ENCODE measurements around the gene SIL1. TPM values are rescaled to one million over a fixed set of nuclear protein-coding genes. Genes with fewer than 3 reads are reported as not detected.

Gene SIL1
- total and polyA plus RNA-seq, 7 donors = 7.8 to 60.8 (median 33.0) TPM

DNA sequence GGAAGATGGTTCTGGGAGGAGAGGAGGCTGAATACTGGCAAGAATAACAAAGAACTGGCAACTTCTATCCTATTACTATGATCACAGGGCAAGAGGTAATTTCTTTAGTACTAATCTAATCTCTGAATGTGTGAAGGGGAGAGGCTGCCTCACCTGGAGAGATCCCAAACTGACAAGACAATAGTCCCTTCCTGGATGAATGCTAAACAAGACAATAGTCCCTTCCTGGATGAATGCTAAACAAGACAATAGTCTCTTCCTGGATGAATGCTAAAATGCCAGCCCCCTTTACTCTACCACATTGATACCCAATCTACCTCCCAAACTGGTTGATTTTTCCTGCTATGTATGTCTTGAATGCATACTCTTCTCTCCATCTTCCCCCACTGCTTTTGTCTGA is 145.2 kb downstream of the SIL1 start:
- TF ChIP-seq, protein P1, sequence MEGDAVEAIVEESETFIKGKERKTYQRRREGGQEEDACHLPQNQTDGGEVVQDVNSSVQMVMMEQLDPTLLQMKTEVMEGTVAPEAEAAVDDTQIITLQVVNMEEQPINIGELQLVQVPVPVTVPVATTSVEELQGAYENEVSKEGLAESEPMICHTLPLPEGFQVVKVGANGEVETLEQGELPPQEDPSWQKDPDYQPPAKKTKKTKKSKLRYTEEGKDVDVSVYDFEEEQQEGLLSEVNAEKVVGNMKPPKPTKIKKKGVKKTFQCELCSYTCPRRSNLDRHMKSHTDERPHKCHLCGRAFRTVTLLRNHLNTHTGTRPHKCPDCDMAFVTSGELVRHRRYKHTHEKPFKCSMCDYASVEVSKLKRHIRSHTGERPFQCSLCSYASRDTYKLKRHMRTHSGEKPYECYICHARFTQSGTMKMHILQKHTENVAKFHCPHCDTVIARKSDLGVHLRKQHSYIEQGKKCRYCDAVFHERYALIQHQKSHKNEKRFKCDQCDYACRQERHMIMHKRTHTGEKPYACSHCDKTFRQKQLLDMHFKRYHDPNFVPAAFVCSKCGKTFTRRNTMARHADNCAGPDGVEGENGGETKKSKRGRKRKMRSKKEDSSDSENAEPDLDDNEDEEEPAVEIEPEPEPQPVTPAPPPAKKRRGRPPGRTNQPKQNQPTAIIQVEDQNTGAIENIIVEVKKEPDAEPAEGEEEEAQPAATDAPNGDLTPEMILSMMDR (IDR thresholded peaks at IDR 0.05) = no peak
- TF ChIP-seq EP300 (IDR thresholded peaks at IDR 0.05) = no peak
- no peak for TF ChIP-seq POLR2AphosphoS5 (IDR thresholded peaks at IDR 0.05)
- TF ChIP-seq POLR2A (IDR thresholded peaks at IDR 0.05) = no peak
- Histone ChIP-seq H3K36me3 (peaks cover 0 to 5% (median 0%) of the 10 kb centered on the region in 4 donors), H3K27ac (no peak overlapping the region), H3K4me3 (no peak overlapping the region), H3K27me3 (no peaks in the 10 kb centered on the region), H3K9me3 (no peaks in the 10 kb centered on the region), H3K4me1 (peaks cover 0 to 17% (median 4%) of the 10 kb centered on the region in 4 donors)
- DNase-seq = no peak
- intact Hi-C loops (cut with DNase I) = no loop called here

DNA sequence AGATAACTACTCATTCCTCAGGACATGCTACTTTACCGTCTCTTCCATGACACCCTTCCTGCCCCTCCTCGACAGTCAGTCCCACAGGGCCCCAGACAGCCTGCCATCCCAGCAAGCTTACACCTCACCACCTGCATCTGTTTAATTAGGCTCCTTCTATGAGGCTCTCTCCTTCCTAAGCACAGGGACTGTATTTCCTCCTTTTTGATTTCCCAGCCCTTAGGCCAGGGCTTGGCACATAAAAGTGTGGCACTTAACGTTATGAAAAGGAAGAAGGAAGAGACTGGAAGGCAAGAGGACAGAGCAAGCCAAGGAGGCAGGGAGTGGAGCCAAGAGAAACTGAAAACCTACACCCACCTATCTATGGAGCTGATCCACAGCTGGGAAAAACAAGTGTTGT is 146.8 kb downstream of the SIL1 start:
- Histone ChIP-seq H3K4me3 (no peak overlapping the region), H3K27ac (no peak overlapping the region), H3K9me3 (no peaks in the 10 kb centered on the region), H3K36me3 (peaks cover 0 to 5% (median 0%) of the 10 kb centered on the region in 4 donors), H3K4me1 (peaks cover 0 to 17% (median 4%) of the 10 kb centered on the region in 4 donors), H3K27me3 (no peaks in the 10 kb centered on the region)
- DNase-seq = no peak
- TF ChIP-seq, protein P1 (IDR thresholded peaks at IDR 0.05) = no peak
- TF ChIP-seq POLR2A (IDR thresholded peaks at IDR 0.05) = no peak
- no peak for TF ChIP-seq EP300 (IDR thresholded peaks at IDR 0.05)
- no peak for TF ChIP-seq POLR2AphosphoS5 (IDR thresholded peaks at IDR 0.05)
- intact Hi-C loops (cut with DNase I) = no loop called here
- 38 to 58% methylated on average over 3 of the region's 3 CpGs for WGBS, 2 donors

DNA sequence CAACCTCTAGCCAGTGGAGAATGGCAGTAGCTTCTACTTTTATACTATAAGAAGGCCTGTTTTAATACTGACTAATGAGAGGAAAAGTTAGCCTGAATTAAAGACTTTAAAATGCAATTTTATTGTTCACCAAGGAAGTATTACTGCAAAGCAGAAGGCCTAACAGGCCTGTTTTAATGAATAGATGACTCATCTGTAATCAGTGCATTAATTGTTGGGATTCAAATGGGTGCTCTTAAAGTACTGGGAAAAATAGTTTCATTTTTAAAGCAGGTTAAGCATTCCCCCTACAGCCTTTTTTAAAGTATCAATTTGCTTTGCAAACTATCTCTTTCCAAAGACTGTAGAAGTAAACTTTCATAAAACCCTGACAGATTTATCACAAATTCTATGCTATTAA is 147.7 kb downstream of the SIL1 start:
- Histone ChIP-seq H3K4me1 (peaks cover 0 to 17% (median 4%) of the 10 kb centered on the region in 4 donors), H3K4me3 (no peak overlapping the region), H3K27me3 (no peaks in the 10 kb centered on the region), H3K27ac (no peak overlapping the region), H3K36me3 (peaks cover 0 to 5% (median 0%) of the 10 kb centered on the region in 4 donors), H3K9me3 (no peaks in the 10 kb centered on the region)
- TF ChIP-seq POLR2A (IDR thresholded peaks at IDR 0.05) = no peak
- TF ChIP-seq POLR2AphosphoS5 (IDR thresholded peaks at IDR 0.05) = no peak
- TF ChIP-seq, protein P1 (IDR thresholded peaks at IDR 0.05) = no peak
- no peak for TF ChIP-seq EP300 (IDR thresholded peaks at IDR 0.05)
- intact Hi-C loops (cut with DNase I) = no loop called here
- DNase-seq = no peak

DNA sequence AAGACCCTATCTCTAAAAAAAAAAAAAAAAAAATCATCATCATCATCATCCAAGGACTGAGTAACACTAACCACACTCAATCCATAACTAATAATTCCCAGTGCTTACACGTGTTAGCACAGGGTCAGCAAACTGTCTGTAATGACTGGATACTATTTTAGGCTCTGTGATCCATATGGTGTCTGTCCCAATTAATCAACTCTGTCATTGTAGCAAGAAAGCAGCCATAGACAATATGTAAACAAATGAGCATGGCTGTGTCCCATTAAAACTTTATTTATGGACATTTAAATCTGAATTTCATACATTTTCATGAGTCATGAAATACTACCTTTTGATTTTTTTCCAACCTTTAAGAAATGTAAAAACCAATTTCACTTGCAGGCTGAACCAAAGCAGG is 148.4 kb downstream of the SIL1 start:
- TF ChIP-seq POLR2AphosphoS5 (IDR thresholded peaks at IDR 0.05) (no peak), EP300 (IDR thresholded peaks at IDR 0.05) (no peak), POLR2A (IDR thresholded peaks at IDR 0.05) (no peak)
- TF ChIP-seq, protein P1 (IDR thresholded peaks at IDR 0.05) = no peak
- no peak for DNase-seq
- H3K36me3 ChIP-seq = peaks cover 0 to 5% (median 0%) of the 10 kb centered on the region in 4 donors
- no peak overlapping the region for H3K27ac ChIP-seq
- H3K9me3 ChIP-seq = no peaks in the 10 kb centered on the region
- intact Hi-C loops (cut with DNase I) = no loop called here
- H3K4me3 ChIP-seq = no peak overlapping the region
- H3K27me3 ChIP-seq = no peaks in the 10 kb centered on the region
- H3K4me1 ChIP-seq = peaks cover 0 to 17% (median 4%) of the 10 kb centered on the region in 4 donors
- 73 to 77% methylated on average over 1 of the region's 1 CpG for WGBS, 2 donors

DNA sequence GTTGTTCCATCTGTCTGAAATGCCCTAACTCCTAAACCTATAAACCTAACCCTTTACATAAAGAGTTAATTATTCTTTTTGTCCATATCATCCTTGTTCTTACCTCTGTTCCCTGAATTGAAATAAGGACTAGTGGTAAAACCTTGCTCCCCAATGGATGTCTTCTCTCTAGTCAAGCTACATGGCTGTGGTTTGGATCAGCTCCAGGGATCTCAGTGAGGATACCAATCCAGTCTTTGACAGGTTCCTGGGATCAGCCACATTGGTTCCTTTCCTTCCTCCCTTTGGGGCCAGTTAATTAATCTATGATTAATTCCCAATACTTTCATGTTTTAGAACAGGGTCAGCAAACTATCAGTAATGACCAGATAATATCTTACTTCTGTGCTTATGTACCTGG is 151.6 kb downstream of the SIL1 start:
- Histone ChIP-seq H3K27me3 (no peaks in the 10 kb centered on the region), H3K27ac (no peak overlapping the region), H3K4me3 (no peak overlapping the region), H3K36me3 (peaks cover 0 to 10% (median 0%) of the 10 kb centered on the region in 4 donors), H3K4me1 (peaks cover 0 to 16% (median 4%) of the 10 kb centered on the region in 4 donors), H3K9me3 (no peaks in the 10 kb centered on the region)
- no peak for TF ChIP-seq EP300 (IDR thresholded peaks at IDR 0.05)
- TF ChIP-seq POLR2AphosphoS5 (IDR thresholded peaks at IDR 0.05) = no peak
- TF ChIP-seq, protein P1 (IDR thresholded peaks at IDR 0.05) = no peak
- TF ChIP-seq POLR2A (IDR thresholded peaks at IDR 0.05) = no peak
- no peak for DNase-seq
- intact Hi-C loops (cut with DNase I) = no loop called here
